Measurements from ENCODE around the gene TAF5. TPM values are rescaled to one million over a fixed set of nuclear protein-coding genes. Genes with fewer than 3 reads are reported as not detected.

The TAF5 gene
- total RNA-seq, 1 experiment from 2014 or later, result 2.5 TPM

DNA sequence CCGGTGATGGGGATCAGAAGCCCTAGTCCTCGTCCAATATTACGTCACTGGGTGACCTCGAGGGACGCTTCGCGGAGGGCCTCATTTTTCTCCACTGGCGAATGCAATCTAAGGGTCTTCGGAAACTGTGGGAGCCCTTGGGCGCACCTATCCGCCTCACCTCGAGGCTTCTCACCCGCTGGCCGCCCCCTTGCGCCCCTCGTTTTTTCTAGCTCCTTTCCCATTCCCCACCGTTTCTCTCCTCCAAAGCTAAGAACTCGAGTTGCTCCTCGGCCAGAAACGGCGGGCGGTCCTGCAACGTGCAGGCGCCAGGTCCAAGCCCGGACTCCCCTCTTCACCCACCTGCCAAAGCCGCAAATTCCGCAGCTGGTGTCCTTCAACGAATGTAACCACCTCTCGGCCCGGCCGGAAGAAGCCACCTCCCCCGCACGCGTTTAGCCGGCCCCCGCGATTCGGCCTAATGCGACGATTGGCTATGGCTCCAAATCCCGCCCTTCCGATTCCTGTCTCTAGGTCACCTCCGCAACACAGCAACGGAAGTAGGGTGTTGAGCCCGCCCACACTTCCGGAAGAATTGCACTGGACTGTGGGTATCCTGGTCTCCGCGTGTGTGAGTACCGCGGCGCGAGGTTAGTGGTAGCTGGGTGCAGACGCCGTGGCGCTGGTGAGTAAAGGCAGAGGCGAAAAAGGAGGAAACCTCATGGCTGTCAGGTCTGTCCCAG, 28.5 kb downstream of the TAF5 start, which contains the start of the genes ATP5MK and PDCD11:
TSS of gene ATP5MK (minus strand) at position 409 of the 722 bp plus-strand sequence. CDS start 4,018 bp downstream, outside the sequence.
TSS of gene PDCD11 (plus strand) at position 560 of the 722 bp plus-strand sequence. CDS start 1,801 bp downstream, outside the sequence.
- intact Hi-C loops (cut with micrococcal nuclease; ENCODE audit: unreplicated experiment), result no loop called here
- Mint-ChIP-seq H3K4me3 (ENCODE audit: low read depth, unreplicated experiment) (peak within 1 kb of the TSS; percentile 93), H3K27me3 (ENCODE audit: unreplicated experiment) (no peaks in the 10 kb centered on the region), H3K36me3 (ENCODE audit: insufficient read depth, unreplicated experiment) (peaks cover 53% of the 10 kb centered on the region), H3K9me3 (ENCODE audit: low read depth, unreplicated experiment) (no peaks in the 10 kb centered on the region), H3K4me1 (ENCODE audit: low read depth, unreplicated experiment) (peaks cover 10% of the 10 kb centered on the region), H3K27ac (ENCODE audit: unreplicated experiment) (peak within 1 kb of the TSS; percentile 76)
- CTCF ChIA-PET, result interaction anchor here (0.6 kb wide), 1 partner anchor 29 kb away, joined by 4 read pairs; the partner anchor contains the start of gene TAF5
- TSS peak; percentile 76 for BruUV-seq (replicated peaks)
- TF ChIP-seq CTCF (IDR thresholded peaks at IDR 0.05; ENCODE audit: unreplicated experiment), result no peak
- DNase-seq, result peak; percentile 91

- no peaks in the 10 kb centered on the region for H3K9me3 Mint-ChIP-seq (ENCODE audit: low read depth, unreplicated experiment)
- peak overlapping the region; percentile 76 for H3K27ac Mint-ChIP-seq (ENCODE audit: unreplicated experiment)
- TF ChIP-seq CTCF (IDR thresholded peaks at IDR 0.05; ENCODE audit: unreplicated experiment), result no peak
- H3K4me3 Mint-ChIP-seq (ENCODE audit: low read depth, unreplicated experiment), result peak overlapping the region; percentile 93
- no peak for DNase-seq
- BruUV-seq (replicated peaks), result TSS peak; percentile 64
- intact Hi-C loops (cut with micrococcal nuclease; ENCODE audit: unreplicated experiment), result no loop called here
- CTCF ChIA-PET, result interaction anchor here (0.6 kb wide), 1 partner anchor 29 kb away, joined by 4 read pairs; the partner anchor contains the start of gene TAF5
- peaks cover 58% of the 10 kb centered on the region for H3K36me3 Mint-ChIP-seq (ENCODE audit: insufficient read depth, unreplicated experiment)
- H3K27me3 Mint-ChIP-seq (ENCODE audit: unreplicated experiment), result no peaks in the 10 kb centered on the region
- H3K4me1 Mint-ChIP-seq (ENCODE audit: low read depth, unreplicated experiment), result peaks cover 10% of the 10 kb centered on the region
Observed at GRCh38 chr10:103396789-103397087, 29.0 kb downstream of the TAF5 start.

GRCh38 chr10:103397191-103397825, 29.5 kb downstream of the TAF5 start:
- Mint-ChIP-seq H3K27ac (ENCODE audit: unreplicated experiment) (peak overlapping the region; percentile 76), H3K9me3 (ENCODE audit: low read depth, unreplicated experiment) (no peaks in the 10 kb centered on the region), H3K4me3 (ENCODE audit: low read depth, unreplicated experiment) (peak overlapping the region; percentile 93), H3K4me1 (ENCODE audit: low read depth, unreplicated experiment) (peaks cover 10% of the 10 kb centered on the region), H3K36me3 (ENCODE audit: insufficient read depth, unreplicated experiment) (peaks cover 61% of the 10 kb centered on the region), H3K27me3 (ENCODE audit: unreplicated experiment) (no peaks in the 10 kb centered on the region)
- no peak for TF ChIP-seq CTCF (IDR thresholded peaks at IDR 0.05; ENCODE audit: unreplicated experiment)
- no peak for DNase-seq
- intact Hi-C loops (cut with micrococcal nuclease; ENCODE audit: unreplicated experiment), result no loop called here
- CTCF ChIA-PET, result interaction anchor here (0.6 kb wide), 1 partner anchor 30 kb away, joined by 4 read pairs; the partner anchor contains the start of gene TAF5
- BruUV-seq (replicated peaks), result no TSS peak

DNA sequence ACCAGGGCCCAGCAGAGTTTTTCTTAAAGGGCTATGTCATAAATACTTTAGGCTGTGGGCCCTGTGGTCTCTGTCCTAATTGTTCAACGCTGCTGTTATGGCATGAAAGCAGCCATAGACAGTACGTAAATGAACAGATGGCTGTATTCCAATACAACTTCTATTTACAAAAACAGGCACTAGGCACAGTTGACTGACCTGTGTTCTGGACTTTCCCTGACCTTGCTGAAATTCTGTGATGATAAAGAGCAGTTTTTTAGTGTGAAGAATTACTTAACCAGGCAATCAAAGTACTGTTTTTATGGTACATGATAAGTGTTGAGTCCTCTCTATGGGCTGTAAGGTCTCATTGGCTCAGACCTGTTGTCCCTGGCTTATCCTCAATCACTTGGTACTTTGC, 45.8 kb downstream of the TAF5 start:
- intact Hi-C loops (cut with micrococcal nuclease; ENCODE audit: unreplicated experiment), result no loop called here
- CTCF ChIA-PET, result no interaction called here
- BruUV-seq (replicated peaks), result no TSS peak
- Mint-ChIP-seq H3K27ac (ENCODE audit: unreplicated experiment) (no peak overlapping the region), H3K4me1 (ENCODE audit: low read depth, unreplicated experiment) (no peaks in the 10 kb centered on the region), H3K27me3 (ENCODE audit: unreplicated experiment) (no peaks in the 10 kb centered on the region), H3K9me3 (ENCODE audit: low read depth, unreplicated experiment) (no peaks in the 10 kb centered on the region), H3K4me3 (ENCODE audit: low read depth, unreplicated experiment) (no peak overlapping the region), H3K36me3 (ENCODE audit: insufficient read depth, unreplicated experiment) (peaks cover 52% of the 10 kb centered on the region)
- no peak for TF ChIP-seq CTCF (IDR thresholded peaks at IDR 0.05; ENCODE audit: unreplicated experiment)
- no peak for DNase-seq
